Measurements from ENCODE around the gene ATP11A. TPM values are rescaled to one million over a fixed set of nuclear protein-coding genes. Genes with fewer than 3 reads are reported as not detected.

The ATP11A gene
- total and polyA plus RNA-seq, 9 of the 15 experiments (the other 6 are each of a cell fraction or from before 2014, with no cell fraction given), result 0.38 to 34.2 (median 4.2) TPM

GRCh38 chr13:112893207-112893569, 203.3 kb downstream of the ATP11A start:
- 54% methylated on average over 7 of the region's 7 CpGs for WGBS (ENCODE audit: insufficient coverage, low coverage, missing lambda C conversion rate)
- BruUV-seq (replicated peaks), result no TSS peak
- CTCF ChIA-PET (ENCODE audit: low intra/inter-chr PET ratio), result no interaction called here
- TF ChIP-seq TBL1XR1 (IDR thresholded peaks at IDR 0.05; ENCODE audit: low read length in 2 of 2), result no peak
- no peak for TF ChIP-seq FOXM1 (IDR thresholded peaks at IDR 0.05; ENCODE audit: low read depth)
- no peak for TF ChIP-seq FOXM1 (CRISPR knock-in tag; IDR thresholded peaks at IDR 0.05; ENCODE audit: low read depth)
- no peak for TF ChIP-seq YBX1 (IDR thresholded peaks at IDR 0.05)
- TF ChIP-seq STAG1 (CRISPR knock-in tag; IDR thresholded peaks at IDR 0.05; ENCODE audit: borderline replicate concordance), result no peak
- no peak for TF ChIP-seq PCBP1 (IDR thresholded peaks at IDR 0.05; ENCODE audit: low read depth, low read length, poor library complexity, severe bottlenecking)
- no peak for TF ChIP-seq BRF1 (IDR thresholded peaks at IDR 0.05; ENCODE audit: borderline replicate concordance, extremely low read depth, insufficient read length)
- TF ChIP-seq, protein P1, sequence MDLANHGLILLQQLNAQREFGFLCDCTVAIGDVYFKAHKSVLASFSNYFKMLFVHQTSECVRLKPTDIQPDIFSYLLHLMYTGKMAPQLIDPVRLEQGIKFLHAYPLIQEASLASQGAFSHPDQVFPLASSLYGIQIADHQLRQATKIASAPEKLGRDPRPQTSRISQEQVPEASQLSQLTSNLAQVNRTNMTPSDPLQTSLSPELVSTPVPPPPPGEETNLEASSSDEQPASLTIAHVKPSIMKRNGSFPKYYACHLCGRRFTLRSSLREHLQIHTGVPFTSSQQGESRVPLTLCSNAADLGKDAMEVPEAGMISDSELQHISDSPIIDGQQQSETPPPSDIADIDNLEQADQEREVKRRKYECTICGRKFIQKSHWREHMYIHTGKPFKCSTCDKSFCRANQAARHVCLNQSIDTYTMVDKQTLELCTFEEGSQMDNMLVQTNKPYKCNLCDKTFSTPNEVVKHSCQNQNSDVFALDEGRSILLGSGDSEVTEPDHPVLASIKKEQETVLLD (IDR thresholded peaks at IDR 0.05), result no peak
- no peak for TF ChIP-seq RBM39 (optimal IDR thresholded peaks at IDR 0.05; ENCODE audit: low read depth, low read length)
- Histone ChIP-seq H3K79me2 (ENCODE audit: control insufficient read depth, insufficient read depth, low read length) (no peaks in the 10 kb centered on the region), H3K36me3 (ENCODE audit: control insufficient read depth, insufficient read depth, low read length) (no peaks in the 10 kb centered on the region), H4K20me1 (replicated peaks; ENCODE audit: control insufficient read depth, insufficient read depth, low read length) (peaks cover 7% of the 10 kb centered on the region; the same call in 1 of the 2 replicates), H3K4me1 (replicated peaks in 1 of 2; ENCODE audit: control insufficient read depth in 2 of 2, insufficient read depth in 2 of 2, low read length in 2 of 2) (peaks cover 0 to 45% of the 10 kb centered on the region in 2 experiments; a peak in 2 of 5 replicates), H3K27me3 (ENCODE audit: control insufficient read depth in 2 of 2, insufficient read depth in 2 of 2, low read length in 2 of 2) (peaks cover 30 to 91% of the 10 kb centered on the region in 2 experiments), H3K4me3 (no peak overlapping the region), H3K9me1 (ENCODE audit: control insufficient read depth, insufficient read depth, low read length) (no peaks in the 10 kb centered on the region), H3K4me2 (ENCODE audit: insufficient read depth, low read length) (no peak overlapping the region), H3K27ac (ENCODE audit: extremely low read depth, low read depth, low read length) (no peak overlapping the region), H3K9me3 (replicated peaks; ENCODE audit: control insufficient read depth, insufficient read depth, low read depth, low read length) (no peaks in the 10 kb centered on the region), H3K9ac (ENCODE audit: insufficient read depth in 1 of 2, low read depth in 2 of 2, low read length in 2 of 2) (no peak overlapping the region), H2AFZ (ENCODE audit: low read depth, low read length) (no peak overlapping the region)
- POLR2A ChIA-PET, result interaction anchor here (1.1 kb wide), 1 partner anchor 38 kb away, joined by 3 read pairs; no protein-coding TSS in a partner anchor
- intact Hi-C loops (cut with micrococcal nuclease), result no loop called here
- FAIRE-seq (no peak), DNase-seq (ENCODE audit: extremely low read depth in 1 of 4, low spot score in 3 of 4) (no peak), ATAC-seq (no peak)
- in situ Hi-C loops (cut with MboI), result no loop called here
